ENCODE measurements around the gene SGSM2. TPM values are rescaled to one million over a fixed set of nuclear protein-coding genes. Genes with fewer than 3 reads are reported as not detected.

SGSM2 gene
- total and polyA plus RNA-seq, 2 of the 8 experiments (the other 6 are each of a cell fraction or from before 2014, with no cell fraction given): 44.5 to 77.7 TPM

GRCh38 chr17:2383628-2384167 lies 46.4 kb downstream of the SGSM2 start:
- Histone ChIP-seq H3K14ac (ENCODE audit: insufficient read length) (no peak overlapping the region), H2AFZ (ENCODE audit: low read length) (no peak overlapping the region), H3K9me3 (ENCODE audit: insufficient read depth in 2 of 2, low read depth in 1 of 2, low read length in 1 of 2) (no peaks in the 10 kb centered on the region), H4K91ac (replicated peaks; ENCODE audit: insufficient read length, low read length) (no peak overlapping the region), H2BK120ac (replicated peaks; ENCODE audit: low read depth, low read length) (no peak overlapping the region), H3K23me2 (ENCODE audit: low read depth, low read length) (no peaks in the 10 kb centered on the region), H3K36me3 (ENCODE audit: control insufficient read depth in 2 of 4, insufficient read depth in 4 of 4, low read length in 3 of 4) (peaks cover 0 to 10% (median 6%) of the 10 kb centered on the region in 4 experiments; a peak in 3 of 8 replicates), H2AK5ac (ENCODE audit: low read depth, low read length) (no peak overlapping the region), H4K20me1 (replicated peaks in 1 of 2; ENCODE audit: control insufficient read depth in 1 of 2, insufficient read depth in 2 of 2, low read length in 2 of 2) (peaks cover 4 to 9% of the 10 kb centered on the region in 2 experiments), H2BK5ac (ENCODE audit: low read depth, low read length) (no peak overlapping the region), H3K4me3 (ENCODE audit: extremely low read depth in 1 of 4, insufficient read depth in 2 of 4, low read depth in 3 of 4, low read length in 4 of 4) (no peak overlapping the region), H4K5ac (ENCODE audit: insufficient read length, low read depth, low read length) (no peak overlapping the region), H3K4me1 (replicated peaks in 1 of 4; ENCODE audit: control insufficient read depth in 3 of 4, insufficient read depth in 4 of 4, low read length in 3 of 4) (peaks cover 0 to 15% (median 6%) of the 10 kb centered on the region in 4 experiments; a peak in 5 of 7 replicates), H3K56ac (replicated peaks; ENCODE audit: insufficient read length, low read depth, low read length) (no peak overlapping the region), H3K4ac (replicated peaks; ENCODE audit: insufficient read length, low read depth, low read length) (no peak overlapping the region), H3K27ac (ENCODE audit: low read depth, low read length) (no peak overlapping the region), H3K18ac (ENCODE audit: extremely low read depth, low read length) (no peak overlapping the region), H2BK20ac (ENCODE audit: low read length) (no peak overlapping the region), H3K27me3 (replicated peaks in 1 of 4; ENCODE audit: control insufficient read depth in 3 of 4, extremely low read depth in 1 of 4, insufficient read depth in 3 of 4, low read length in 3 of 4) (no peaks in the 10 kb centered on the region), H2BK15ac (ENCODE audit: low read length) (no peak overlapping the region), H2BK12ac (ENCODE audit: low read depth, low read length) (no peak overlapping the region), H3K23ac (ENCODE audit: insufficient read length) (no peak overlapping the region), H3K9ac (replicated peaks in 1 of 4; ENCODE audit: extremely low read depth in 1 of 4, low read depth in 3 of 4, low read length in 3 of 4) (no peak overlapping the region), H4K8ac (ENCODE audit: extremely low read depth, insufficient read depth, low read length) (no peak overlapping the region), H3K4me2 (ENCODE audit: insufficient read depth in 1 of 2, low read depth in 2 of 2, low read length in 2 of 2) (no peak overlapping the region), H3K79me2 (ENCODE audit: control insufficient read depth in 1 of 2, insufficient read depth in 2 of 2, low read length in 2 of 2) (no peaks in the 10 kb centered on the region), H3K79me1 (ENCODE audit: low read depth, low read length) (no peaks in the 10 kb centered on the region; the same call in 1 of the 2 replicates)
- FAIRE-seq: no peak
- 94% methylated on average over 11 of the region's 11 CpGs; no CpG with 5 or more reads in 1 of the 2 experiments for WGBS, 2 experiments (ENCODE audit: extremely low coverage in 1 of 2, insufficient coverage in 1 of 2, insufficient read length in 1 of 2, insufficient replicate concordance in 2 of 2, low coverage in 1 of 2, low lambda C conversion rate in 2 of 2, missing lambda C conversion rate in 1 of 2)
- CTCF ChIA-PET (ENCODE audit: partially characterized antibody): interaction anchor here (1.5 to 11.8 kb wide), 15 partner anchors 8 to 303 kb away, joined by 3 to 216 read pairs (median 16); partner anchors contain the start of genes MNT, SGSM2 and TSR1
- POLR2A ChIA-PET (ENCODE audit: partially characterized antibody): interaction anchor here (0.6 to 15.4 kb wide), 13 partner anchors 8 to 303 kb away, joined by 3 to 193 read pairs (median 6); partner anchors contain the start of gene MNT
- DNase-seq (ENCODE audit: low read depth in 1 of 2, low spot score in 2 of 2): no peak
- TF ChIP-seq CHD1 (IDR thresholded peaks at IDR 0.05; ENCODE audit: low read depth, low read length) (no peak), GTF2F1 (IDR thresholded peaks at IDR 0.05; ENCODE audit: borderline replicate concordance, low read depth, low read length) (no peak), CREB1 (IDR thresholded peaks at IDR 0.05) (no peak), HDAC2 (IDR thresholded peaks at IDR 0.05; ENCODE audit: borderline replicate concordance in 1 of 2, low read depth in 2 of 2, low read length in 2 of 2) (no peak), GABPA (IDR thresholded peaks at IDR 0.05; ENCODE audit: borderline replicate concordance, insufficient read depth, low read length) (no peak), FOSL1 (IDR thresholded peaks at IDR 0.05; ENCODE audit: insufficient read depth, low read depth, low read length) (no peak), BACH1 (IDR thresholded peaks at IDR 0.05; ENCODE audit: low read length) (no peak), POLR2A (IDR thresholded peaks at IDR 0.05; ENCODE audit: control extremely low read depth in 1 of 2, low read depth in 2 of 2, low read length in 2 of 2) (no peak), EGR1 (IDR thresholded peaks at IDR 0.05; ENCODE audit: borderline replicate concordance, low read depth, low read length) (no peak), POLR2AphosphoS5 (IDR thresholded peaks at IDR 0.05; ENCODE audit: low read depth, low read length) (no peak), BCL11A (IDR thresholded peaks at IDR 0.05; ENCODE audit: low read depth in 2 of 2, low read length in 2 of 2) (no peak), KDM1A (IDR thresholded peaks at IDR 0.05; ENCODE audit: borderline replicate concordance, low read length) (no peak), RAD21 (IDR thresholded peaks at IDR 0.05 in 1 of 2, conservative IDR thresholded peaks at IDR 0.05 in 1 of 2; ENCODE audit: low read depth in 2 of 2, low read length in 2 of 2) (no peak), POU5F1 (IDR thresholded peaks at IDR 0.05; ENCODE audit: low read depth, low read length) (no peak)

All from H1 (cell line).